SJCRH30 (cell line): ENCODE data around the gene ZNF683. TPM values are rescaled to one million over a fixed set of nuclear protein-coding genes. Genes with fewer than 3 reads are reported as not detected.
A peak's percentile ranks its signal among the peaks of the same experiment; 100 is the strongest.

Experiments
- DNase-seq, 2 experiments: peaks; one replicate each; pipeline ENCODE4 v3.0.0-alpha.2; 2015 to 2020
- H3K27ac ChIP-seq: fragments of 250-450 bp; sonication (Bioruptor Pico); 2 replicates; pipeline ENCODE4 v1.5.1; 2020; ENCODE audit warnings: mild to moderate bottlenecking, moderate library complexity
- H3K27me3 ChIP-seq: fragments of 250-450 bp; sonication (Bioruptor Pico); 2 replicates; pipeline ENCODE4 v1.5.1; 2020; ENCODE audit warnings: mild to moderate bottlenecking, moderate library complexity
- H3K36me3 ChIP-seq: fragments of 250-450 bp; sonication (Bioruptor Pico); 2 replicates; pipeline ENCODE4 v1.5.1; 2020; ENCODE audit warnings: mild to moderate bottlenecking, moderate library complexity
- H3K4me1 ChIP-seq: fragments of 250-450 bp; sonication (Bioruptor Pico); 2 replicates; pipeline ENCODE4 v1.5.1; 2020; ENCODE audit warnings: mild to moderate bottlenecking, moderate library complexity
- H3K4me3 ChIP-seq: fragments of 250-450 bp; sonication (Bioruptor Pico); 2 replicates; pipeline ENCODE4 v1.5.1; 2020; ENCODE audit warnings: mild to moderate bottlenecking, moderate library complexity
- H3K9me3 ChIP-seq: fragments of 250-450 bp; sonication (Bioruptor Pico); replicated peaks from 2 replicates; pipeline ENCODE4 v1.5.1; 2020; ENCODE audit warnings: mild to moderate bottlenecking, moderate library complexity
- total RNA-seq: library from RNA; depleted of rRNA; stranded (reverse); fragments of >200 nt; shearing (Covaris generic); gene quantifications from 2 replicates; pipeline ENCODE4 v1.2.3, GENCODE V29; 2014; rRNA removed

The ZNF683 gene
- total RNA-seq, 1 experiment from 2014 or later, result not detected

DNA sequence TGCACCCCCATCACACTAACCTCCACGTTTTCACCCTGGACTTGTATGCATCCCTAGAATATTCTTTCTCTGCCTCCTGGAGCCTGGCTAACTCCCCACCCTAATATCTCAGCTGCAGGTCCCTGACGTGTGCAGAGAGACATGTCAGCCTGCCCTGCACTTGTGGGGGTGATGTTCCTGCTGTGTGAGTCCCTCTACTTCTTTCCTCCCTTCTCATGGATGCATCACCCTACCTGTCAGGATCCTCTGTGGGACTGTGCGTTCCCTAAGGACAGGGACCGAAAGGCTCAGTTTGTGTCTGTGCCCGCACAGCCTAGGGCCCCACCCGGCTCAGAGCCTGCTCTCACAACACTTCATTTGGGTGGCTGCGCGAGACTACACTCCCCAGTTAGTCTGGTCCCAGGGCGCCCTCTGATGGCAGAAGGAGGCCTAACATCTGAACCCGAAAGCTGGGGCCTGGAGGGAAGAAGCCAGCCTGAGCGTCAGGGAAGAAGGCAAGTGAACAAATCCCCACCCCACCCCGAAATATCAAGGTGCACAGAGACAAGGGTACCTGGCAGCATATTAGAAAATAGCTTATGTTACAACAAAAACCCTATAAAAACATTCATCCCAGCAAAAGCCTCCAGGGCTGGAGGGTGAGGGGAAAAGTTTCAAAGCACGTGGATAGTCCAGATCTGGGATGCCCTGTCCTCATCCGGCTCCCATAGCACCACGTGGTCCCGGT, 51.1 kb downstream of the ZNF683 start:
- Histone ChIP-seq H3K4me3 (no peak overlapping the region), H3K36me3 (no peaks in the 10 kb centered on the region), H3K4me1 (no peaks in the 10 kb centered on the region), H3K27me3 (peaks cover 19% of the 10 kb centered on the region), H3K27ac (no peak overlapping the region), H3K9me3 (no peaks in the 10 kb centered on the region)
- DNase-seq, result peak; percentile 89 to 94

DNA sequence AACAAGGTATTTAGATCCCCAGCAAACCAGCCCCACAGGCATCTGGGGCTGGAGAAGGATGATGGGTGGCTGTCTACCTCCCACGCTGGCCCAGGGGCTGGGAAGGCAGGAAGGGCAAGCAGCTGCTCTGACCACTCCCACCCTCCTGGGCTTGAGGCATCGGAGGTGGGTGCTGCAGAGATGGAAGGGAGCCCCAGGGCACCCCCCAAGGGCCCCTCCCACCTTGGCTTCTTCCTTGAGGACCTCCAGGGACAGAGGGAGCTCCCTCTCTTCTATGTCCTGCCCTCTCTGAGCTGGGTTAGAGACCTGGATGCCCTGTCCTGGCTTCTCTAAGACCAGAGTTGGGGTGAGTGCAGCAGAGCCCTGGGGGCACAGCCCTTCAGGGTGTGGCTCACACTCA, 51.7 kb downstream of the ZNF683 start:
- no peak overlapping the region for H3K4me3 ChIP-seq
- DNase-seq, result no peak
- H3K27me3 ChIP-seq, result peaks cover 19% of the 10 kb centered on the region
- H3K27ac ChIP-seq, result no peak overlapping the region
- H3K4me1 ChIP-seq, result no peaks in the 10 kb centered on the region
- no peaks in the 10 kb centered on the region for H3K36me3 ChIP-seq
- H3K9me3 ChIP-seq, result no peaks in the 10 kb centered on the region

DNA sequence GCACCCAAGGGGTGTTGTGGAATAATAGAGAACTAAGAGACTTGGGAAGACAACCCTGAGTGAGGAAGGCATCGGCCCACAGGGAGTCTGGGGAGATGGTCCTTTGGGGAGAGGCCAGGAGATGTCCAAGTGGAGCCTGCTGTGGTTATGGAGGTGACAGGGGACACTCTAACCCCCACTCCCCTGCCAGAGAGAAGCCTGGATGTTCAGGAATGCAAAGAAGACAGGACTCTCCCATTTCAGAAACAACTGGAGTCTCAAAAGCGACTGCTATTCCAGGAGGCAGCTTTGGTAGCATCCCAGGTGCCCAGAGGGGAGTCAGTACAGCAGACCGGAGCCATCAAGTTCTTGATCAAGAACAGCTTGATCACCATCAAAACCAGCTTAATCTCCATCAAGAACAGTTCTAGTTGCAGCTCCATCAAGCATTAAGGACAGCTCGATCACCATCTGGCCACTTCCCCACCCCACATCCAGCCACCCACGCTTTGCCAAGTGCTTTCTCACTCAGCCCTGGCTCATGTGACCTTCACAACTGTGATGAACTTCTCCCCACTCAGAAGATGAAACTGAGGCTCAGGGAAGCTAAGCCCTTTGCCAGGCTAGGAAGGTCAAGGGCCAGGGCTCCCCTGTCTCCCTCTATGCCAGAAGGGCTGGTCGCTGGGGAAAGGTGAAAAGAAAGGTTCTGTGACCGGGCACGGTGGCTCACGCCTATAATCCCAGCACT, 54.0 kb downstream of the ZNF683 start:
- Histone ChIP-seq H3K4me1 (no peaks in the 10 kb centered on the region), H3K9me3 (no peaks in the 10 kb centered on the region), H3K36me3 (no peaks in the 10 kb centered on the region), H3K27ac (no peak overlapping the region), H3K4me3 (no peak overlapping the region), H3K27me3 (peaks cover 35% of the 10 kb centered on the region)
- DNase-seq, result no peak

DNA sequence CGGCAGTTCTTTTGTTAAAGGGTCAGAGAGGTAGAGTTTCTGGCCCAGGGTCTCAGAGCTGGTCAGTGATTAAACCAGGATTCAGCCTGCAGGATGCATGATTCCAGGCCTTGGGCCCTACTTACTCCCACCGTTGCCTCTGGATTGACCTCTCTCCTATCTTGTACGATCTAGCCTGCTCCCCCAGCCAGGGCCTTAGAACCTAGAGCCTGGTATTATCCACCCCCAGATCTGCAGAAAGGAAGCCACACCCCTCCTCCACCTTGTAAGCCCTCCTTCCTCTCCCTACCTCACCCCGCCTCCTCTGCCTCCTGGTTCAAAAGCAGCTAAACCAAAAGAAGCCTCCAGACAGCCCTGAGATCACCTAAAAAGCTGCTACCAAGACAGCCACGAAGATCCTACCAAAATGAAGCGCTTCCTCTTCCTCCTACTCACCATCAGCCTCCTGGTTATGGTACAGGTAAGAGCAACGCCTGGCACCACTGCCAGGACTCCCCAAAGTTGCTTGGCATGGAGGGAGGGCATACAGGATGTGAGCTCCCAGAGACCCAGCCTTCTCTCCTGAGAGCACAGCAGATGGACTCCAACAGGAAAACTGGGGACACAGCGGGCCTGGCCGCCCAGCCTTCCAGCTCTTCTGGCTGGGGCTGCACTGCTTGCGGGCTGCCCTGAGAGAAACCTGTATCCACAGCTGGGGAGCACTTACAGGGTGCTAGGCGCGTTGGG, 54.8 kb downstream of the ZNF683 start, which contains the start of gene CD52:
TSS of gene CD52 (plus strand) at position 347 of the 726 bp plus-strand sequence. CDS start at position 407, 60 bp downstream.
- H3K4me1 ChIP-seq, result no peaks in the 10 kb centered on the region
- no peak for DNase-seq
- no peak within 1 kb of the TSS for H3K27ac ChIP-seq
- H3K9me3 ChIP-seq, result no peaks in the 10 kb centered on the region
- peaks cover 35% of the 10 kb centered on the region for H3K27me3 ChIP-seq
- no peaks in the 10 kb centered on the region for H3K36me3 ChIP-seq
- H3K4me3 ChIP-seq, result no peak within 1 kb of the TSS

DNA sequence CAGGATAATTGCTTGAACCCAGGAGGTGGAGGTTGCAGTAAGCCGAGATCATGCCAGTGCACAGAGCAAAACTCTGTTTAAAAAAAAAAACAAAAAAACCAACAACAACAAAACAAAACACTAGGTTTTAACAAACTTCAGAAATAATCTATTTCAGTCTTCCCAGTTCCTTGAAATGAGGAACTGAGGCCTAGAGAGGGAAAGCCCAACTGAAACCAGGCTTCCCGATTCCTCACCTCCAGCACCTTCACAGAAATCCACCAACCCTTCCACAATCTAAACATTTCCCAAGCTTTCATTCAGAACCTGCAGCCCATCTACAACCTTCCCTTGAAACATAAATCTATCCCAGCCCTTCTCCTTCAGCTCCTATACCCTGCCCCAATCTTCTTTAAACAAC, 55.4 kb downstream of the ZNF683 start:
- no peaks in the 10 kb centered on the region for H3K36me3 ChIP-seq
- no peak overlapping the region for H3K4me3 ChIP-seq

DNA sequence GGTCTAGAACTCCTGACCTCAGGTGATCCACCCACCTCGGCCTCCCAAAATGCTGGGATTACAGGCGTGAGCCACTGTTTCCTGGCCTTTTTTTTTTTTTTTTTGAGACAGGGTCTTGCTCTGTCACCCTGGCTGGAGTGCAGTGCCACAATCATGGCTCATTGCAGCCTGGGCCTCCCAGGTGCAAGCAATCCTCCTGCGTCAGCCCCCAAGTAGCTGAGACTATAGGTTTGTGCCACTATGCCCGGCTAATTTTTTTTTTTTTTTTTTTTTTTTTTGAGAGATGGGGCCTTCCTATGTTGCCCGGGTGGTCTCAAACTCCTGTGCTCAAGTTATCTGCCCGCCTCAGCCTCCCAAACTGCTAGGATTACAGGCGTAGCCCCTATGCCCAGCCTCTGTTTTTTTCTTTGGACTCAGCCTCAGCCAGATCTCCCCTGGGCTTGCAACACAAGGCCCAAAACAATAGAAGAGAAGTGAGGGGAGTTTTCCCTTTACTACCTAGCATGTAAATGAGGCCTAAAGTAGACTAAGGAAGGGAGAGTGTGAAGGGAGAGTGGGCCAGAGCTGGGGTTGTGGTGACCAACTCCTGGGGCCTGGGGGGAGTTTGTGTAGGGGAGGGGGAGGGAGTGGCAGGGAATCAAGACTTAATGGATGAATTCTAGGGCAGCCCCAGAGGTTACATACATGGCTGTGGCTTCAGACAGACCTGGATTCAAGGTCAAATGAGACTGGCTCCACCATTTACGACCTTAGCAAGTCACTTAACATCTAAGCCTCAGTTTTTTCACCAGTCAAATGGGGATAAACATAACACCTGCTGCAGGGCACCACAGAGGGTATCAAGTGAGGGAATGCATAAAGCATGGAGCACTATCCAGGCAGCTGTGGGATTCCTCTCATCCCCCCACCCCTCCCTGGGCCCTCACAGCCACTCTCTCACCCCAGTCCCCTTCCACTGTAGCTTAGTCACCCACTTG, 56.4 kb downstream of the ZNF683 start:
- Histone ChIP-seq H3K36me3 (no peaks in the 10 kb centered on the region), H3K4me1 (no peaks in the 10 kb centered on the region), H3K27me3 (peaks cover 37% of the 10 kb centered on the region), H3K9me3 (no peaks in the 10 kb centered on the region), H3K4me3 (no peak overlapping the region), H3K27ac (no peak overlapping the region)
- no peak for DNase-seq

More for the DNA sequence above, 55.4 kb downstream of the ZNF683 start:
- Histone ChIP-seq H3K9me3 (no peaks in the 10 kb centered on the region), H3K4me1 (no peaks in the 10 kb centered on the region), H3K27me3 (peaks cover 35% of the 10 kb centered on the region), H3K27ac (no peak overlapping the region)
- no peak for DNase-seq

DNA sequence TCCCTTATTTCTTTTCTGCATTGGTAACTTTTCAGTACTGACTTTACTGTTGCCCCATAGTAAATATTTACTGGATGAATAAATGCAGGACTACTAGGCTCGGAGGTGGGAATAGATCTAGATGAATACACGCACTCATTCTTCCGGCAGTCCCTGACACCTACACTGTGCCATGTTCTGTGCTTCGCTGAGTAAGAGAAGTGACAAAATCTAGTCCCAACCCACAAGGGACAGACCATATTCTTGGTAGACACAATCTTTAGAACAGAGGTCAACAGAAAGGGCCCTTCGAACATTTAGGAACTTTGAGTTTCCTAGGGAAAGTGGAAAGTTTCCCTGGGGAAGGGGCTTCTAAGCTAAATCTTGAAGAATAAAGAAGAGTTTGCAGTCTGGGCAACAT, 58.0 kb downstream of the ZNF683 start:
- H3K4me1 ChIP-seq, result no peaks in the 10 kb centered on the region
- peaks cover 36% of the 10 kb centered on the region for H3K27me3 ChIP-seq
- H3K9me3 ChIP-seq, result no peaks in the 10 kb centered on the region
- no peak overlapping the region for H3K27ac ChIP-seq
- H3K4me3 ChIP-seq, result no peak overlapping the region
- H3K36me3 ChIP-seq, result no peaks in the 10 kb centered on the region
- DNase-seq, result no peak

Other genes starting within 250 kb of the ZNF683 start
- gene FAM110D, start 213.7 kb downstream of the ZNF683 start, total RNA-seq, result 0.10 and 0.18 TPM in 2 replicates
- 0.18 TPM in 1 of 2 replicates, not detected in the other for gene C1orf232, start 203.8 kb downstream of the ZNF683 start, total RNA-seq
- gene ZNF593, start 202.8 kb downstream of the ZNF683 start, total RNA-seq, result 27.4 and 38.8 TPM in 2 replicates
- gene ZNF593OS, start 200.9 kb downstream of the ZNF683 start, total RNA-seq, result not detected in 2 replicates
- 1.2 and 2.6 TPM in 2 replicates for gene CNKSR1, start 195.3 kb downstream of the ZNF683 start, total RNA-seq
- gene CATSPER4, start 182.1 kb downstream of the ZNF683 start, total RNA-seq, result not detected in 2 replicates
- 34.8 and 39.1 TPM in 2 replicates for gene CEP85, start 138.6 kb downstream of the ZNF683 start, total RNA-seq
- 41.5 and 43.4 TPM in 2 replicates for gene SH3BGRL3, start 92.7 kb downstream of the ZNF683 start, total RNA-seq
- 3.5 and 5.3 TPM in 2 replicates for gene UBXN11, start 66.1 kb downstream of the ZNF683 start, total RNA-seq
- not detected in 2 replicates for gene CD52, start 54.8 kb downstream of the ZNF683 start, total RNA-seq
- gene CRYBG2, start 18.6 kb downstream of the ZNF683 start, total RNA-seq, result not detected in 2 replicates
- gene LIN28A, start 38.1 kb upstream of the ZNF683 start, total RNA-seq, result not detected in 2 replicates
- 36.6 and 43.7 TPM in 2 replicates for gene DHDDS, start 59.6 kb upstream of the ZNF683 start, total RNA-seq
- 1,603 and 1,653 TPM in 2 replicates for gene HMGN2, start 99.7 kb upstream of the ZNF683 start, total RNA-seq
- gene RPS6KA1, start 157.0 kb upstream of the ZNF683 start, total RNA-seq, result 22.5 and 22.7 TPM in 2 replicates